Activated T-helper 1 cell treated with Interleukin-2 at 50 U/mL for 16 hours (primary cell): ENCODE data around the gene GNAZ.

ENCODE experiments used
- DNase-seq: peaks from one replicate; pipeline ENCODE4 v3.0.0-alpha.2; 2020; ENCODE audit warnings: low read depth

GNAZ gene

DNA sequence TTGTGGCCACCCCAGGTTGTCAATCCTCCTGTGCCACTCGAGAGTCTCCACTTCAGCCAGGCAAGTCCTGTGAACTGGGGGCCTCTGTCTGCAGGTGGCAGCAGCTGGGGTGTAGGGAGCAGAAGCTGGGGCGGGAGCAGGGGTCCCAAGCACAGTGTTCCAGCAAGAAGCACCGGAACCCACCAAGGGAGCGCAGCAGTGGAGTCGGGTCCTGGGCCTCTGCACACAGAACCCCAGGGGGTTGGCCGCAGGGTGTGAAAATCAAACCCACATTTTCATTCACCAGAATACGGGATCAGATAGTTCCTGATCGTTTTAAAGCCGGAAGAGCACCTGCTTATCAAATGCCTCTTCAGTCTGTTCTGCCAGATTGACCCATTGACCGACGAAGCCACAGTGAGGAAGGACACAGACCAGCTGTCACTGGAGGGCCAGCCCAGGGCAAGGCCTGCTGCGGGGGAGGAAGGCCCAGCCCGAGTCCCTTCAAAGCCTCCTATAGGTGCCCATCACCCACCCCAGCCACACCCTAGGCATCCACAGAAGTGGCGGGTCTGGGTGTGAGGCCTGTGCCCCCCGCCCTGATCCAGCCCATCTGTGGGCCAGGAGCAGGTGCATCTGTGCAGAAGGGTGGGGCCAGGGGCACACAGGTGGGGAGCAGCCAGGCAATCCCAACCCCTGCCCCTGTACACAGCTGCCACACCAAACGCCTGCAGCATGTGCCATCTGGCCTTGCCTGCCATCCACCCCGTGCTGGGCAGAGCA lies 37.3 kb downstream of the GNAZ start:
- DNase-seq, result no peak

DNA sequence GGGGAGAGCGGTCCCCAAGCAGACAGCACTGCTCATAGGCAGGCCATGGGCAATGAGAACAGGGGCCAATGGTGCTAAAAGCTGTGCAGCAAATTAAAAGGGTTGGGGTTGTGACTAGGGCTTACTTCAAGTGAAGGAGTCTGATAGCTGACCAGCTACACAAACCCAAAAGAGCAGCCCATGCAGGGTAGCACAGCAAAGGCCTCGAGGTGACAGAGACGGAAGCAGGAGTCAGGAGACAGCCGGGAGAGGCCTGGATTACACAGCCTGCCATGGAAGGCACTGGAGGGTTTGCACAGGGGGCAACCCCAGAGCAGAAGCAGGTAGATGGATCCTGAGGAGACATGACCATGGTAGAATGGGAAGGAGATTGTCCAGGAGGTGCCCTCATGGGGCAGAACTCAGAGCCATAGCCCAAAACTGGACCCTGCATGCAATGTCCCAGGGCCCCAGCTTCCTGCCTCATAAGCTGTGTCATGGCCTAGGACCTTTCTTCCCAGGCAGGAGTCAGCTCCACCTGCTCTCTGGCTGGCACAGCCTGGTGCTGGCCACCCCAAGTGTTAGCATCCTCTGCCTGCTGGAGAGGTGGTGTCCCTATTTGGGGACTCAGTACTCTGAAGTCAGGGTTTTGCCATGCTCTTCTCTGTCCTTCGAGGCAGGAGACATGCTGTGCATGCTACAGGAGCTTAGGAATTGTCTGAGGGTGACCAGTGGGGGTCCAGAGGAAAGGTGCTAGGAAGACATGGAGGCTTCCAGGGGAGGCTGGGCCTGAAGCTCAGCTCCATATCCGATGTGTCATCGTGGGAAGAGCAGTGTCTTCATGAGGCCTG lies 38.1 kb downstream of the GNAZ start:
- DNase-seq, result no peak

GRCh38 chr22:23109079-23109347 lies 38.7 kb downstream of the GNAZ start:
- DNase-seq, result no peak

GRCh38 chr22:23109441-23109978 lies 39.2 kb downstream of the GNAZ start:
- no peak for DNase-seq

DNA sequence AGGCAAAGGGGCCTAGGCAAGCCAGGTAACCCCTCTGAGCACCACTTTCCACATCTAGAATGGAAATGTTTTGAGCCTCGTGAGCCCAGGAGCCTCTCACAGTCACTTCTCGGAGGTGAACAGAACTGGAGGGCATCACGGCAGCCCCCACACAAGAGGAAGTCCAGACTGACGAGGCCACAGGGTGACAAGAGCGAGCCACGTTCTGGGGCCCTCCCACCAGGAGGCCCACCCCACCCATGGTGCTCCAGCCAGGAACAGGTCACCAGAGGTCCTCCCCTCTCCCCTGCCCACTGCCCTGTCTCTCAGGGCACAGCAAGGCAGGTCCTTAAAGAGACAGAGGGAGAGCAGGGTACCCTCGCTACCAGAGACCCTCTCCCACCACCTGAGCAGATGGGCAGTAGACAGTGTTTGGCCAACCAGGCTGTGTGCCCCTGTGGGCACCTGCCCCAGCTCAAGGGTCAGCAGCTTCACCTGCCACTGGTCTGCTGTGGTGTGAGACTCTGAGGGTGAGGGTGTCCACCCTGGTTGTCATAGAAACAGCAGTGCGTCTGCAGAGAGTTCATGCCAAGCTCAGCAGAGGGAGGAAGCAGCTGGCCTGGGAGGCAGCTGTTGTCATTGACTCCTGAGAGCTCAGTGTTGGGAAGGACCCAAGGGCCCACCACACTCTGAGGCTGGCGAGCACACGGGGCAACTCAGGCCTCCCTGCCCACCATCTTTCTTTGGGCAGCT lies 40.0 kb downstream of the GNAZ start:
- DNase-seq, result no peak

DNA sequence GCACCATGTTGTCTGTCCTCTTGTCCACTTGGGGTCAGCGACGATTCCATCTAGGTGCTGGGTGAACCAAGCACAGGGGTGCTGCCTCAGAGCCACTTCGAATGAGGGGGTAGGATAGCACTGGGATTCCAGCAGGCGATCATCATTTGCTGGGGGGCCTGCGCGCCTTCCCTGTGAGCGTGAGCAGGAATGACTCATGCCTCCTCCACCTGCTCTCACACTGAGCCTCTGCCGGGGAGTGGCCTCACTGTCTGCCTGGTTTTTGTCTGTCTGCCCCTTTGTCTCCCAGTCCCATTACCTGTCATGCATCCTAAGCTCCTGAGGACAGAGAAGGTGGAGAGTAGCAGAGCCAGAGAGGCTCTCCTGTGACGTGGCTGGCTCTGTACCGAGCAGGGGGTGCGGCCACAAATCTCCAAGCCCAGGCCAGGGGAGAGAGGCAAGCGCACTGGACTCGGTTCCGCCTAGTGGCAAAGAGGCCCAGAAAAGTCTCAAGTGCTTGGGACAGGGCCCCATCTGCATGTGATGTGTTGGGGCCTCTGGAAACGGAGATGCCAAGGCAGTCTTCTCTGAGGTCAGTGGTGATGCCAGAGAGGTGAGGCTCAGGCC lies 40.7 kb downstream of the GNAZ start:
- DNase-seq, result no peak

DNA sequence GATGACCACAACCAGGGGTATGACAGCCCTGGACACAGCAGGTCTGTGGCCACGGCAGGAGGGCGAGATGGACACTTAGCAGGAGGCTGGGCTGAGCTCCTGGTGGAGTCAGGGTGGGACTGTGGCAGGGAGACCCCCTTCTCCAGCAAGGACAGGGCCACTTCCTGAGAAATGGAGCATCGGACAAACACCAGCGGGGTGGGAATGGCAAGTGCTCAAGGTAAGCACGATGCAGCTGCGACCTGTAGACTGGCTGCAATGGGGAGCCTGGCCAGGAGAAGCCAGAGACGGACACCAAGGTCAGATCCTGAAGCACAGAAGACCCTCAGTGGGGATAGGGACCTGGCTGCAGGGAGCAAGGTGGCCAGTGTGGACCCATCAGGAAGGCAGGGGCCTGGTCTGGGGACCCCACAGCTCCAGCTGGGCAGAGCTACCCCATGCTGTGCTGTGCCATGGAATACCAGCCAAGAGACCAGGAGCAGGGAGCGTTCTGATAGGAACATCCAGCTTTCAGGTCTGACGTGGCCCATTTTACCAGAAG lies 42.2 kb downstream of the GNAZ start:
- no peak for DNase-seq

DNA sequence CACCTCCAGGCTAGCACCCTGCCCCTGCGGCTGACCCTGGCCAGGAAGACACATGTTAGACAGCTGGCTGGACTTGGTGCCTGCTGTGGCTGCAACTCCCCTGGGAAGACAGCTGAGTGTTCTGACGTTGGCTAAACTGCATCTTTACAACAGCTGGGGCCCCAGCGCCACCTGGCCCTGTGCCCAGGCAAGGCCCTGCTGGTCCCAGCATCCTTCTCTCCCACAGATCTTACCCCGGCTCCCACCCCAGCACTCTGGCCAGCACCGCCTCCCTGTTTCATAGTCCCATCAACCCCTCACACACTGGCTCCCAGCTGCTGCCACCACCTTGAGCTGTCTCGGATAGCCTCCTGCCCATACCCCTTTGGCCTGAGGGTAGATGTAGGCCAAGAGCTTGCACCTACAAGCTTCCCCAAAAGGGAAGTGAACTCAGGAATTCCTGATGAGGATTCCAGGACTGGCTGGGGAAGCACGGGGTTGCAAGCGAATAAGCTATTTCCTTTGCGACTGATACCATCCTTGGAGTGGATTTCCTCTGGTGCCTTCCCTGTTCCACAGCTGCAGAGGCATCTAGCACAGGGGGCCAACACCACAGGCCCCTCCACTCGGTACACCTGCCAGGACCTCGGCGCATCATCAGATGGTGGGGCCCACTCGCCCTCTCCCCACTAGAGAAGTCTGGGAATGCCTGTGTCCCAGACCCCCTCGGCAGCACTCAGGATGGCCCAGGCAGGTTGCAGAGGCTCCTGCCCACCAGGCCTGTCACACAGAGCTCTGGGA lies 42.9 kb downstream of the GNAZ start:
- DNase-seq, result no peak

GRCh38 chr22:23113847-23114720 lies 43.8 kb downstream of the GNAZ start:
- no peak for DNase-seq

- DNase-seq, result no peak
These were observed 44.4 kb downstream of the GNAZ start for GRCh38 chr22:23114721-23115020.

DNA sequence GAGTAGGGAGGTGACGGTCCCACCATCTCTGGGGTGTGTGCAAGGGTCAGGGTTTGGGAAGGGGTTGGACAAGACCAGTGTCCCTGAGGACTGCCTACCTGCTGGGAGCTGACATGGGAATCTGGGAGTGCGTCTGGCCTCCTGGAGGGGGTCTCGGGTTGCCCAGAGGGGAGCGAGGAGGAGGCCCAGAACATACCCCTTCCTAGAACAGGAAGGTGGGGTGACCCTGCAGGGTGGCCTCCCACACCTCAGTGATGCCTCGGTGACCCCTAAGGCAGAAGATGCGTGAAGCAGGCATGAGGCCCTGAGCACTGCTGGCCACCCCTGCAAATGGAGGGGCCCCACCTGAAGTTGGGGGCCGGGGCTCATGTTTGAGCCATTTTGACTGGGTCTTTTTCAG lies 45.0 kb downstream of the GNAZ start:
- DNase-seq, result no peak

DNA sequence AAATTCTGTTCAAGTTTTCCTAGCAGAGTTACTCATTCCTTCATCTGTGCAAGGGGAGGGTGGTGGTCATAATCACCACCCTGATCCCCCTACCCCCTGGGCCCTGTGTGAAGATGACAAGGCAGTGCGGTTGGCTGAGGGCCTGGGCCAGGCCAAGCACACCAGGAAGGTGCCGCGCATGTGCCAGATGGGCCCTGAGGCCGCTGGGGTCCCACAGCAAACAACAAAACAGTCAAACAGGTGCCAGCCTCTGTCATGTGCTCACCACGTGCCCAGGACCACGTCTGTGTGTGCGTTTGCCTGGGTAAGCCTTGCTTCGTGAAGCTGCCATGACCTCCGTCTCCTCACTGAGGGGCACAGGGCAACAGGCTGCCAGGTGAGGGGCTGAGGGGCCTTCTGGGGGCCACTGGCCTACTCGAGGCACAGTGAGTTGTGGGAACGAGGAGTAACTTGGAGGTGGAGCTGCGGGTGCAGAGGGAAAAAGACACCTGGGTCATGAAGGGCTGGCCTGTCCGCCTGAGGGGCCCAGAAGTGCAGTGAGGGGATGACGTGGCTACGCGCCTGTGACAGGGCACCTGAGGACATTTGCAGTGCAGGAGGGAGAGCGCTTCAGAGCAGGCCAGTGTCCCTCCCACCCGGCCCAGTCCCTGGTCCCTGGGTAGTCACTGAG lies 45.6 kb downstream of the GNAZ start:
- DNase-seq, result no peak

DNA sequence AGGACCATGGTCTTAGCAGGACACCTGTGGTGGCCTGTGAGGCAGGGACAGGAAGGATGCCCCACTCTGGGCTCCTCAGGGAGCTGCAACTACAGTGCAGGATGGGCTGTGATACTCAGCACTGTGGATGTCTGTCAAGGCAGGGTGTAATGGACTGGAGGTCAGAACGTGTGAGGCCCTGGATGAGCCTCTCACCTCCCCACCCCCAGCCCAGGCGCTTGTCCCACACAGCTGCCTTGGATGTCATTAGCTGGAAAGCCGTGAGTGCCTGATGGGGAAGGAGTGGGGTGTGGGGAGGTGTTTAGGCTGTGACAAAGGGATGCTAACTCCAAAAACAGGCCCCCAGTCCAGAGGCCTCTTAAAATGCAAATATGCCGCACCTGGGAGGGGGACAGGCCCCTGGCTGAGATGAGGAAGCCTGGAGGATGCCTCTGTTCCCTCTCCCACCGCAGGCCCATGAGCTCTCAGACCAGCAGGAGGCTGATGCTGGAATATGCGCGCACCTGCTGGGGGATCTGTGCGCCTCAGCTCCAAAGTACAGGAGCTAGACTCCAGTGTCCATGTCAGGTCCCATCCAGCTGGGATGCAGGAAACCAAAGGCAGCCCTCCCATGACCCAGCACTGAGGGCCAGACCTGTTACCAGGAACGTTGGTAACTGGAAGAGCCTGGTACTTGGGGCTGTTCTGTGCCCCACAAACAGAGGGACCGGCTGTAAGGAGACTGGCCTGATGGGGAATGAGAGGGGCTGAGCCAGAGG lies 46.4 kb downstream of the GNAZ start:
- DNase-seq, result no peak

DNA sequence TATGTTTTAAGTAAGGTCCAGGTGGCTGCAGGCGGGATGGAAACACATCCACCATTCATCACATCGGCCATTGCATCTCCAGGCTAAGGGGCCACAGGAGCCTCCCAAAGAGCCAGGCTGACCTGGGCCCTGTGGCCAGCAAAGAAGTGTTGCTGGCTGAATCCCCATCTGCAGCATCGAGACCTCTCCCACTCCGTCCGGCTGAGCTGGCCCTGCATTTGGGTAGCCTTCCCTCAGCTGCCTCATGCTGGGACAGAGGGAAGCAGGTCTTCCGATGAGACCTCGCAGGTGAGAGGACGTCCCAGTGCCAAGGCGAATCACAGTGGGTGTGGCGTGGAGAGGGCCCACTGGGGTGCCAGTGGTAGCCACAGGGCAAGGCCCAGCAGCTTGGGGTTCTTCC lies 47.0 kb downstream of the GNAZ start:
- no peak for DNase-seq

DNA sequence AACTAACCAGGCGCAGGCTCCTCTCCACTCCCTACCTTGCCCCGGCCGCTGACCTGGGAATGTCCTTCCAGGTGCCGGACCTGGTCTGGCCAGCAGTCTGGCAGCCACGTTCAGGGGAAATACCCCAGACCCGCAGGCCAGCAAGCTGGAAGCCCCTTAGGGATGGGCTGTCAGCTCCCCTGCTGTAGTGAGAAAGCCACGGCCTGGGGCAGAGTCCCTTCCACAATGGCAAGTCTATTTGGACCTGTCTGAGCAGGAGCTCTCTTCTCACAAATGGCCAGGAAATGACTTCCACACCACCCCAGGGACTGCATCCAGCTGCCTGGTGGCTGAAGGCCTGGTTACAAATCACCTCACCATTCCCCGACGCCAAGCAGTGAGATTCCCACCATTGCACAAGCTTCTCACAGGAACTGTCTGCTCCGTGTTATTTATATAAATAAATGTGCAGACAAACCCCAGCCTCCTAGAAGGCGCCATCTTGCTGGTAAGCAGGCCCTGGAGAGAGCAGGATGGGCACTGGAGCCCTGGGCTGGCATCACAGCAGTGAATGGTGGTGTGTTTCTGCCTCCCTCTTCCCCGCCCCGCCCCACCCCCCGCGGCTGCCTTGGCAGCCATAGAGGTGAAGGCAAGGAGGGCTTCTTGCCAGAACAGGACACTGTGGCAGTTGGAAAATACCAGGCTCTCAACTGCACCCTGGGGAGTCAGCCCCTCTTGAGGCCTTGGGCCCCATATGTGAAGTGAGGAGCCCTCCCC lies 47.8 kb downstream of the GNAZ start:
- DNase-seq, result no peak

GRCh38 chr22:23118647-23119493 lies 48.6 kb downstream of the GNAZ start:
- no peak for DNase-seq
